HS-27A (cell line): ENCODE data around the gene GXYLT2.
"Not testable (repeated sequence)": the region's sequence is repeated elsewhere in the genome, so short reads cannot be mapped to it uniquely, and the experiment has no call there.

ENCODE experiments used
- DNase-seq: peaks from one replicate; pipeline ENCODE4 v3.0.0-alpha.2; 2012; ENCODE audit warnings: low read depth, missing footprints

GXYLT2 gene

GRCh38 chr3:72974956-72975355, 87.1 kb downstream of the GXYLT2 start:
- DNase-seq: no peak

GRCh38 chr3:72976281-72976741, 88.5 kb downstream of the GXYLT2 start:
- DNase-seq: no peak

GRCh38 chr3:72977060-72977808, 89.4 kb downstream of the GXYLT2 start:
- DNase-seq: no peak

GRCh38 chr3:72982609-72983366, 94.9 kb downstream of the GXYLT2 start:
- DNase-seq: no peak

- no peak for DNase-seq
Observed at GRCh38 chr3:72985576-72985975, 97.7 kb downstream of the GXYLT2 start.

GRCh38 chr3:72990701-72991395, 103.0 kb downstream of the GXYLT2 start:
- DNase-seq: no peak

GRCh38 chr3:72991522-72991921, 103.7 kb downstream of the GXYLT2 start:
- no peak for DNase-seq

GRCh38 chr3:72993391-72993790, 105.5 kb downstream of the GXYLT2 start:
- no peak for DNase-seq

GRCh38 chr3:72995337-72995736, 107.5 kb downstream of the GXYLT2 start:
- no peak for DNase-seq

- DNase-seq: no peak
Observed at GRCh38 chr3:72996121-72996472, 108.3 kb downstream of the GXYLT2 start.

- DNase-seq: peak; percentile 62
Observed at GRCh38 chr3:72996473-72997333, 108.9 kb downstream of the GXYLT2 start, which contains the start of gene PPP4R2. TSS of gene PPP4R2 (plus strand) at chr3:72996811. CDS start at chr3:72997038, 227 bp downstream.

- DNase-seq: peak; percentile 38
Observed at GRCh38 chr3:72997421-72997961, 109.6 kb downstream of the GXYLT2 start.

- no peak for DNase-seq
Observed at GRCh38 chr3:72998466-72998865, 110.6 kb downstream of the GXYLT2 start.

GRCh38 chr3:72999951-73000350, 112.1 kb downstream of the GXYLT2 start:
- DNase-seq: no peak

GRCh38 chr3:73003050-73003449, 115.2 kb downstream of the GXYLT2 start:
- DNase-seq: not testable (repeated sequence)

GRCh38 chr3:73004316-73004715, 116.5 kb downstream of the GXYLT2 start:
- no peak for DNase-seq

- no peak for DNase-seq
Observed at GRCh38 chr3:73007992-73008712, 120.3 kb downstream of the GXYLT2 start.

- DNase-seq: no peak
Observed at GRCh38 chr3:73009008-73009407, 121.2 kb downstream of the GXYLT2 start.

- DNase-seq: no peak
Observed at GRCh38 chr3:73009750-73010149, 121.9 kb downstream of the GXYLT2 start.

GRCh38 chr3:73010158-73010557, 122.3 kb downstream of the GXYLT2 start:
- DNase-seq: no peak

GRCh38 chr3:73018298-73018697, 130.5 kb downstream of the GXYLT2 start:
- DNase-seq: no peak
